Medulla oblongata (tissue), 1 donor: ENCODE data around the gene SLC15A1.

Source experiments
- DNase-seq: peaks from one replicate; pipeline ENCODE4 v3.0.0-alpha.2; 2015; ENCODE audit errors: extremely low spot score

The SLC15A1 gene

GRCh38 chr13:98751861-98752466 is 508 bp downstream of the SLC15A1 start:
- no peak for DNase-seq

GRCh38 chr13:98751367-98751782 is 1.1 kb downstream of the SLC15A1 start:
- DNase-seq: no peak

GRCh38 chr13:98749501-98749900 is 3.0 kb downstream of the SLC15A1 start:
- no peak for DNase-seq

- no peak for DNase-seq
Measured at GRCh38 chr13:98746968-98747367, 5.5 kb downstream of the SLC15A1 start.

GRCh38 chr13:98743377-98743776 is 9.1 kb downstream of the SLC15A1 start:
- DNase-seq: no peak

- no peak for DNase-seq
Measured at GRCh38 chr13:98742961-98743360, 9.5 kb downstream of the SLC15A1 start.

GRCh38 chr13:98741741-98742435 is 10.6 kb downstream of the SLC15A1 start:
- no peak for DNase-seq

GRCh38 chr13:98740131-98740530 is 12.3 kb downstream of the SLC15A1 start:
- no peak for DNase-seq

GRCh38 chr13:98738993-98739392 is 13.5 kb downstream of the SLC15A1 start:
- DNase-seq: no peak

- no peak for DNase-seq
Measured at GRCh38 chr13:98738213-98738612, 14.3 kb downstream of the SLC15A1 start.

GRCh38 chr13:98731925-98732324 is 20.5 kb downstream of the SLC15A1 start:
- no peak for DNase-seq

- DNase-seq: no peak
Measured at GRCh38 chr13:98731038-98731437, 21.4 kb downstream of the SLC15A1 start.

- DNase-seq: no peak
Measured at GRCh38 chr13:98730441-98730840, 22.0 kb downstream of the SLC15A1 start.

GRCh38 chr13:98729658-98730057 is 22.8 kb downstream of the SLC15A1 start:
- DNase-seq: no peak

GRCh38 chr13:98722958-98723357 is 29.5 kb downstream of the SLC15A1 start:
- no peak for DNase-seq

GRCh38 chr13:98721825-98722510 is 30.5 kb downstream of the SLC15A1 start:
- DNase-seq: no peak

- DNase-seq: no peak
Measured at GRCh38 chr13:98719527-98720250, 32.8 kb downstream of the SLC15A1 start.

- DNase-seq: no peak
Measured at GRCh38 chr13:98717891-98718290, 34.6 kb downstream of the SLC15A1 start.

- no peak for DNase-seq
Measured at GRCh38 chr13:98717256-98717655, 35.2 kb downstream of the SLC15A1 start.

GRCh38 chr13:98710521-98710920 is 42.0 kb downstream of the SLC15A1 start:
- no peak for DNase-seq

- DNase-seq: no peak
Measured at GRCh38 chr13:98707281-98707999, 45.0 kb downstream of the SLC15A1 start.
